ENCODE results near the gene DDX59. TPM values are rescaled to one million over a fixed set of nuclear protein-coding genes. Genes with fewer than 3 reads are reported as not detected.

DDX59 gene
- total and polyA plus RNA-seq, 5 donors from 2014 or later, result 15.7 to 29.2 (median 25.5) TPM

GRCh38 chr1:200626853-200627534 lies 42.7 kb downstream of the DDX59 start:
- H3K36me3 Mint-ChIP-seq, result no peaks in the 10 kb centered on the region
- H3K27me3 ChIP-seq (ENCODE audit: control insufficient read depth, insufficient read depth, low read length), result no peaks in the 10 kb centered on the region
- no peak overlapping the region for H3K27ac ChIP-seq (ENCODE audit: insufficient read depth, low read length, poor library complexity, severe bottlenecking)
- peaks cover 33% of the 10 kb centered on the region for H3K4me1 ChIP-seq (ENCODE audit: control insufficient read depth, insufficient read depth, low read length, poor library complexity, severe bottlenecking)
- ATAC-seq (ENCODE audit: low read depth in 2 of 2), result no peak
- H3K4me3 Mint-ChIP-seq, result no peak overlapping the region
- H3K27me3 Mint-ChIP-seq, result peaks cover 6% of the 10 kb centered on the region
- H3K9me3 Mint-ChIP-seq, result no peaks in the 10 kb centered on the region
- no peak for DNase-seq
- H3K27ac Mint-ChIP-seq, result peak overlapping the region in 2 of 3 donors; percentile 5 to 58
- no peak overlapping the region for H3K4me3 ChIP-seq (ENCODE audit: low read depth, low read length)
- no peaks in the 10 kb centered on the region for H3K36me3 ChIP-seq (ENCODE audit: control insufficient read depth, insufficient read depth, low read length)
- peaks cover 19 to 39% (median 27%) of the 10 kb centered on the region in 4 donors for H3K4me1 Mint-ChIP-seq
- H3K9me3 ChIP-seq (ENCODE audit: control insufficient read depth in 2 of 2, low read length in 2 of 2), result no peaks in the 10 kb centered on the region

- Histone ChIP-seq H3K9me3 (ENCODE audit: control insufficient read depth in 2 of 2, low read length in 2 of 2) (no peaks in the 10 kb centered on the region), H3K4me3 (ENCODE audit: low read depth, low read length) (no peak overlapping the region), H3K27me3 (ENCODE audit: control insufficient read depth, insufficient read depth, low read length) (no peaks in the 10 kb centered on the region), H3K27ac (ENCODE audit: insufficient read depth, low read length, poor library complexity, severe bottlenecking) (peak overlapping the region; percentile 27), H3K36me3 (ENCODE audit: control insufficient read depth, insufficient read depth, low read length) (no peaks in the 10 kb centered on the region), H3K4me1 (ENCODE audit: control insufficient read depth, insufficient read depth, low read length, poor library complexity, severe bottlenecking) (peaks cover 35% of the 10 kb centered on the region)
- Mint-ChIP-seq H3K4me1 (peaks cover 19 to 46% (median 35%) of the 10 kb centered on the region in 4 donors), H3K4me3 (peak overlapping the region in 2 of 4 donors; percentile 14 to 62), H3K27me3 (peaks cover 6% of the 10 kb centered on the region), H3K9me3 (no peaks in the 10 kb centered on the region), H3K27ac (peak overlapping the region in 2 of 3 donors; percentile 52 to 86), H3K36me3 (no peaks in the 10 kb centered on the region)
- ATAC-seq (ENCODE audit: low read depth in 2 of 2) (peak in 1 of 2 donors; percentile 4), DNase-seq (peak in 1 of 3 donors; percentile 64)
Observed at GRCh38 chr1:200625381-200625824, 44.3 kb downstream of the DDX59 start.

GRCh38 chr1:200624679-200625335 lies 44.9 kb downstream of the DDX59 start:
- H3K4me3 ChIP-seq (ENCODE audit: low read depth, low read length), result no peak overlapping the region
- H3K4me1 Mint-ChIP-seq, result peaks cover 22 to 51% (median 36%) of the 10 kb centered on the region in 4 donors
- peaks cover 6% of the 10 kb centered on the region for H3K27me3 Mint-ChIP-seq

GRCh38 chr1:200620273-200621131 lies 49.2 kb downstream of the DDX59 start, which contains the start of gene KIF14:
Gene KIF14, minus strand, starts transcription at chr1:200620751. Its CDS starts 2,028 bp downstream, at chr1:200618723.
- Histone ChIP-seq H3K4me1 (ENCODE audit: control insufficient read depth, insufficient read depth, low read length, poor library complexity, severe bottlenecking) (peaks cover 23% of the 10 kb centered on the region), H3K27ac (ENCODE audit: insufficient read depth, low read length, poor library complexity, severe bottlenecking) (peak within 1 kb of the TSS; percentile 68), H3K36me3 (ENCODE audit: control insufficient read depth, insufficient read depth, low read length) (no peaks in the 10 kb centered on the region), H3K27me3 (ENCODE audit: control insufficient read depth, insufficient read depth, low read length) (no peaks in the 10 kb centered on the region), H3K4me3 (ENCODE audit: low read depth, low read length) (peak within 1 kb of the TSS; percentile 90), H3K9me3 (ENCODE audit: control insufficient read depth in 2 of 2, low read length in 2 of 2) (no peaks in the 10 kb centered on the region)
- Mint-ChIP-seq H3K9me3 (no peaks in the 10 kb centered on the region), H3K27me3 (peaks cover 5% of the 10 kb centered on the region), H3K27ac (peak within 1 kb of the TSS; percentile 91 to 98 (median 97)), H3K4me1 (peaks cover 7 to 42% (median 25%) of the 10 kb centered on the region in 4 donors), H3K4me3 (peak within 1 kb of the TSS; percentile 89 to 100 (median 98)), H3K36me3 (no peaks in the 10 kb centered on the region)
- DNase-seq (peak; percentile 92 to 95 (median 94)), ATAC-seq (ENCODE audit: low read depth in 2 of 2) (peak; percentile 95 to 97)

More at GRCh38 chr1:200624679-200625335, 44.9 kb downstream of the DDX59 start:
- Histone ChIP-seq H3K9me3 (ENCODE audit: control insufficient read depth in 2 of 2, low read length in 2 of 2) (no peaks in the 10 kb centered on the region), H3K4me1 (ENCODE audit: control insufficient read depth, insufficient read depth, low read length, poor library complexity, severe bottlenecking) (peaks cover 40% of the 10 kb centered on the region), H3K27ac (ENCODE audit: insufficient read depth, low read length, poor library complexity, severe bottlenecking) (peak overlapping the region; percentile 27), H3K27me3 (ENCODE audit: control insufficient read depth, insufficient read depth, low read length) (no peaks in the 10 kb centered on the region), H3K36me3 (ENCODE audit: control insufficient read depth, insufficient read depth, low read length) (no peaks in the 10 kb centered on the region)
- Mint-ChIP-seq H3K36me3 (no peaks in the 10 kb centered on the region), H3K9me3 (no peaks in the 10 kb centered on the region), H3K27ac (peak overlapping the region in 1 of 3 donors; percentile 52), H3K4me3 (peak overlapping the region in 2 of 4 donors; percentile 14 to 62)
- DNase-seq, result no peak
- ATAC-seq (ENCODE audit: low read depth in 2 of 2), result no peak

GRCh38 chr1:200619894-200620272 lies 49.8 kb downstream of the DDX59 start:
- no peaks in the 10 kb centered on the region for H3K9me3 Mint-ChIP-seq
- Histone ChIP-seq H3K27me3 (ENCODE audit: control insufficient read depth, insufficient read depth, low read length) (no peaks in the 10 kb centered on the region), H3K4me3 (ENCODE audit: low read depth, low read length) (peak overlapping the region; percentile 83), H3K36me3 (ENCODE audit: control insufficient read depth, insufficient read depth, low read length) (no peaks in the 10 kb centered on the region), H3K9me3 (ENCODE audit: control insufficient read depth in 2 of 2, low read length in 2 of 2) (no peaks in the 10 kb centered on the region), H3K27ac (ENCODE audit: insufficient read depth, low read length, poor library complexity, severe bottlenecking) (no peak overlapping the region), H3K4me1 (ENCODE audit: control insufficient read depth, insufficient read depth, low read length, poor library complexity, severe bottlenecking) (peaks cover 17% of the 10 kb centered on the region)
- peak overlapping the region in 2 of 3 donors; percentile 78 to 97 for H3K27ac Mint-ChIP-seq
- ATAC-seq (ENCODE audit: low read depth in 2 of 2), result no peak
- H3K36me3 Mint-ChIP-seq, result no peaks in the 10 kb centered on the region
- DNase-seq, result no peak
- H3K4me1 Mint-ChIP-seq, result peaks cover 3 to 36% (median 20%) of the 10 kb centered on the region in 4 donors
- H3K4me3 Mint-ChIP-seq, result peak overlapping the region; percentile 89 to 100 (median 98)
- H3K27me3 Mint-ChIP-seq, result no peaks in the 10 kb centered on the region

- DNase-seq (no peak), ATAC-seq (ENCODE audit: low read depth in 2 of 2) (no peak)
- no peaks in the 10 kb centered on the region for H3K36me3 Mint-ChIP-seq
- Histone ChIP-seq H3K4me3 (ENCODE audit: low read depth, low read length) (no peak overlapping the region), H3K27ac (ENCODE audit: insufficient read depth, low read length, poor library complexity, severe bottlenecking) (no peak overlapping the region), H3K4me1 (ENCODE audit: control insufficient read depth, insufficient read depth, low read length, poor library complexity, severe bottlenecking) (no peaks in the 10 kb centered on the region), H3K36me3 (ENCODE audit: control insufficient read depth, insufficient read depth, low read length) (no peaks in the 10 kb centered on the region), H3K9me3 (ENCODE audit: control insufficient read depth in 2 of 2, low read length in 2 of 2) (no peaks in the 10 kb centered on the region), H3K27me3 (ENCODE audit: control insufficient read depth, insufficient read depth, low read length) (no peaks in the 10 kb centered on the region)
- no peak overlapping the region for H3K4me3 Mint-ChIP-seq
- H3K27ac Mint-ChIP-seq, result no peak overlapping the region
- H3K27me3 Mint-ChIP-seq, result no peaks in the 10 kb centered on the region
- peaks cover 0 to 2% (median 0%) of the 10 kb centered on the region in 7 donors for H3K9me3 Mint-ChIP-seq
- peaks cover 0 to 14% (median 7%) of the 10 kb centered on the region in 4 donors for H3K4me1 Mint-ChIP-seq
Observed at GRCh38 chr1:200610846-200611245, 58.9 kb downstream of the DDX59 start.

GRCh38 chr1:200602632-200603031 lies 67.1 kb downstream of the DDX59 start:
- H3K27ac Mint-ChIP-seq, result no peak overlapping the region
- no peak overlapping the region for H3K4me3 ChIP-seq (ENCODE audit: low read depth, low read length)
- H3K36me3 Mint-ChIP-seq, result no peaks in the 10 kb centered on the region
- H3K36me3 ChIP-seq (ENCODE audit: control insufficient read depth, insufficient read depth, low read length), result no peaks in the 10 kb centered on the region
- no peaks in the 10 kb centered on the region for H3K27me3 ChIP-seq (ENCODE audit: control insufficient read depth, insufficient read depth, low read length)
- H3K9me3 ChIP-seq (ENCODE audit: control insufficient read depth in 2 of 2, low read length in 2 of 2), result no peaks in the 10 kb centered on the region
- ATAC-seq (ENCODE audit: low read depth in 2 of 2), result no peak
- peaks cover 0 to 2% (median 0%) of the 10 kb centered on the region in 7 donors for H3K9me3 Mint-ChIP-seq
- DNase-seq, result no peak
- peaks cover 0 to 9% (median 4%) of the 10 kb centered on the region in 4 donors for H3K4me1 Mint-ChIP-seq
- no peaks in the 10 kb centered on the region for H3K4me1 ChIP-seq (ENCODE audit: control insufficient read depth, insufficient read depth, low read length, poor library complexity, severe bottlenecking)
- no peaks in the 10 kb centered on the region for H3K27me3 Mint-ChIP-seq
- H3K4me3 Mint-ChIP-seq, result no peak overlapping the region
- H3K27ac ChIP-seq (ENCODE audit: insufficient read depth, low read length, poor library complexity, severe bottlenecking), result no peak overlapping the region
